ENCODE data around the gene CAPN12.

The CAPN12 gene

DNA sequence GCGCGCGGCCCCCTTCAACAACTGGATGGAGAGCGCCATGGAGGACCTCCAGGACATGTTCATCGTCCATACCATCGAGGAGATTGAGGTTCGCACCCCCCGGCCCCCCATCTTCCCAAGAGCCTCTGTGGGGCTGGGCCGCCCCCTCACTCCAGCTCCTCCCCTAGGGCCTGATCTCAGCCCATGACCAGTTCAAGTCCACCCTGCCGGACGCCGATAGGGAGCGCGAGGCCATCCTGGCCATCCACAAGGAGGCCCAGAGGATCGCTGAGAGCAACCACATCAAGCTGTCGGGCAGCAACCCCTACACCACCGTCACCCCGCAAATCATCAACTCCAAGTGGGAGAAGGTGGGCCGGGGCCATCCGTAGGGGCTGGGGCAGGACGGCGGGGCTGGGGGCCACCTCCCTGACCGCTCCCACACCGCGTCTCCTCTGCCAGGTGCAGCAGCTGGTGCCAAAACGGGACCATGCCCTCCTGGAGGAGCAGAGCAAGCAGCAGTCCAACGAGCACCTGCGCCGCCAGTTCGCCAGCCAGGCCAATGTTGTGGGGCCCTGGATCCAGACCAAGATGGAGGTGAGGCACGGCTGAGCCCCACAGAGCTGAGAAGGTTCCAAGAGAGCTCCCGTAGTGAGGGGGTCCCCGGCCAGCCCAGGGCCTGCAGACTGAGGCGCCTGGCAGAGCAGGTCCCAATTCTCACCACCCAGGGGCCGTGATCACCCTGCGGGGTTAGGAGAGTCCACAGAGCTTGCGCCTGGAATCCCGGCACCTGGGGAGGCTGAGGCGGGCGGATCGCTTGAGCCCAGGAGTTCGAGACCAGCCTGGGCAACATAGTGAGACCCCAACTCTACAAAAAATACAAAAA lies 20.1 kb downstream of the CAPN12 start:
- no peak for DNase-seq

DNA sequence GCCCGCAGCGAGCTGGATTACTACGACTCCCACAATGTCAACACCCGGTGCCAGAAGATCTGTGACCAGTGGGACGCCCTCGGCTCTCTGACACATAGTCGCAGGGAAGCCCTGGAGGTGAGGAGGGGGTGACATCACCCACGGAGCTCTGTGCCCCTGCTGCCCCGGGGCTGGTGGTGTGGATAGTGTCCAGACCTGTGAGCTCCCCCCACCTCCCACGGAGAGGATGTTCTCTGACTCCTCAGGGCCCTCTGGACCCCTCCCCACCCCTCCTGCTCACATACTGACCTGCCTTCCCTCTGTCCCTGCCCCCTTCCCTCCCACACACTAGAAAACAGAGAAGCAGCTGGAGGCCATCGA lies 20.7 kb downstream of the CAPN12 start:
- no peak for DNase-seq

DNA sequence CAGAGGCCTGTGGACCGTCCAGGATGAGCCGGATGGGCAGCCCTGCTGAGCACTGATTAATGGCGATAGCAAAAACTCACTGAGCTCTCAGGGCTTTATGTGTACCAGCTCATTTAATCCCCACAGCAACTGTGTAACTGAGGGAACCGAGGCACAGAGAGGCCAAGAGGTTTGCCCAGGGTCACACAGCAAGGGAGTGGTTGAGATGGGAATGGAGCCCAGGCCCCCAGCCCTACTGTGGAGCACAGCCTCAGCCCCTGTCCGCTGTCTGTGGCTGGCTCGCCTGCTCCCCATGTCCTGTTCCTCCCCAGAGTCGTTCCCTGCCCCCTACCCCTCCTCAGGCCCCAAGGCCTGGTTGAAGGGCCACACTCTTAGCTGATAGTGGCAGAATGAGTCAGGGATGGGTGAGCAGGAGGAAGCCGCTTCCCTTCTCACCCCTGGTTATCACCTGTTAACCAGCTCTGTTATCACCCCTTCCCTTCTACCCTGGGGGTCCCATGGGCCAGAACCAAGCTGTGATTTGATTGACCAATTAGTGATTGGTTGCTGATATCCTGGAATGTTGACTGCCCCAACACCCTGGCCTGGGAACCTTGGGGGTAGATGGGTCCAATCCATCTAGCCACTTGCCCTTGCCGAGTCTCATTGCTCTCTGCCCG lies 21.2 kb downstream of the CAPN12 start:
- DNase-seq, result no peak

DNA sequence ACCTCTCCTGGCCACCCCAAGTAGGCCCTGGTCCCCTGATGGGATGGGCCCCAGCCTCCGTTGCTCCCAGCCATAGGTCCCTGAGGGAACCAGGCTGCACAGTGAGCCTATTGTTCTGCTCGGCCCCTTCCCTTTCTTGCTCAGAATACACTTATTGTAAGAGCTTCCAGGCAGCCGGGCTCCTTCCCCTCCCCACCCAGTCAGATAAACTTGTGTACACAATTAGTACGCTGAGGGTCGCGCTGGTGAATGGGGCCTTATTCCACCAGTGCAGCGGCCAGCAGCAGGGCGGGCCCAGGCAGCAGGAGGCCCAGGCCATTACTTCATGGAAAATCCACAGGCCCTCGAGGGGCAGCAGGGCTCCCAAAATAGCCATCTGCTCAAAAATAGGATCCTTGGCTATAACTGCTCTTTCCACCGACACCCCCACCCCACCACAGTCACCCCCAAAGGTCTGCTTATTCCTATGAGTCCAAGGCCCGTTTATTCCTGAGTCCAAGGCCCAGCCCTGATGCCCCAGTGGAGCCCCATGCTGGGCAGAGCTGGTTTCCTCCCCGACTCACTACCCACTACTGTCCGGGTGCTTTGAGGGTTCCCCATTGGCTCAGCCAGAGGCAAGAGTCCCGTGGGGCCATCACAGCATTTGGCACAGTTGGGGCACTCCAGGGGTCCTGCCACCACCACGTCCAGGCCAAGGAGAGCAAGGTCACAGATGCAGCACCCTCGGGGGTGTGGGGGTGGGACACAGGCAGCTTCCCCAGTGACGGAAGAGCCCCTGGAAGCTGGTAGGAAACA lies 22.1 kb downstream of the CAPN12 start:
- no peak for DNase-seq

DNA sequence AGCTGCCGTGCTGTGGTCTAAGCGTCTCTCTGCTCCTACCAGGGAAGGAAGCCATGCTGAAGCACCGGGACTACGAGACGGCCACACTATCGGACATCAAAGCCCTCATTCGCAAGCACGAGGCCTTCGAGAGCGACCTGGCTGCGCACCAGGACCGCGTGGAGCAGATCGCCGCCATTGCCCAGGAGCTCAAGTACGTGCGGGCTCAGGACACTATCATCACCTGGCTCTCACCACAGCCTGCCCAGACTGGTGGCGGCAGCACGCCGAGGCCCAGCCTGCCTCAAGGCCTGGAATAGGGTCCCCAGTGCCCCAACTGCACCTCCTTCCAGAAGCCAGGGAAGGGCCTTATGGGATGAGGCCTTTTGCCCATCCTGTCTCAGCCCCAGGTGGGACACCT lies 22.8 kb downstream of the CAPN12 start:
- no peak for DNase-seq

DNA sequence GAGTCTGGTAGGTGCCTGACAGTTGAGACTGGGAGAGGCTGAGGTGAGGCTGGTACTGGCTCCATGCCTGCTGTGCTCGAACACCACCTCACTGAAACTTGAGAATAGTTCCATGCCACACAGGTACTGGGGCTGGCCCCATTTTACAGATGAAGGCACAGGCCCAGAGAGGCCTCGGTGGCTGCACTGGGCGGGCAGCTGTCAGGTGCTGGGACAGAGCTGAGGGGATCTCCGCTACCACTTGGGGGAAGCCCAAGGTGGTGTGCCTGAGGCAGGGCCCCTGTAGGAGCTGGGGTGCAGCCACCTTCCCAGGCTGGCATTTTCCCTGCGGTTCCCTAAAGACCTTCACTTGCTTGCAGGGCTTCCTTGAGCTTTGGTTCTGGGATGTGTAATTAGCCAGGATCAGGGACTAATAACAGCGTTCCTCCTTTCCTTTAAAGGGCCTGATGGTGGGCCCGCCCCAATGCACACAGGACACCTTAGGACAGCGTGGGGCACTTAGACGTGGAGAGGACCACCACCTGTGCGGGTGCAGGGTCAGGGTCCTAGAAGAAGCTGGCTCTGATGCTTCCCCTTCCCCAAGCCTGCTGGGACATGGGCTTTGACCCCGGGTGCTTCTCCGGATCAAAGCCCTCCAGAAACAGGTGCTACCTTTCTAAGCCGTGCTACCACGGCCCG lies 23.6 kb downstream of the CAPN12 start:
- DNase-seq, result no peak

DNA sequence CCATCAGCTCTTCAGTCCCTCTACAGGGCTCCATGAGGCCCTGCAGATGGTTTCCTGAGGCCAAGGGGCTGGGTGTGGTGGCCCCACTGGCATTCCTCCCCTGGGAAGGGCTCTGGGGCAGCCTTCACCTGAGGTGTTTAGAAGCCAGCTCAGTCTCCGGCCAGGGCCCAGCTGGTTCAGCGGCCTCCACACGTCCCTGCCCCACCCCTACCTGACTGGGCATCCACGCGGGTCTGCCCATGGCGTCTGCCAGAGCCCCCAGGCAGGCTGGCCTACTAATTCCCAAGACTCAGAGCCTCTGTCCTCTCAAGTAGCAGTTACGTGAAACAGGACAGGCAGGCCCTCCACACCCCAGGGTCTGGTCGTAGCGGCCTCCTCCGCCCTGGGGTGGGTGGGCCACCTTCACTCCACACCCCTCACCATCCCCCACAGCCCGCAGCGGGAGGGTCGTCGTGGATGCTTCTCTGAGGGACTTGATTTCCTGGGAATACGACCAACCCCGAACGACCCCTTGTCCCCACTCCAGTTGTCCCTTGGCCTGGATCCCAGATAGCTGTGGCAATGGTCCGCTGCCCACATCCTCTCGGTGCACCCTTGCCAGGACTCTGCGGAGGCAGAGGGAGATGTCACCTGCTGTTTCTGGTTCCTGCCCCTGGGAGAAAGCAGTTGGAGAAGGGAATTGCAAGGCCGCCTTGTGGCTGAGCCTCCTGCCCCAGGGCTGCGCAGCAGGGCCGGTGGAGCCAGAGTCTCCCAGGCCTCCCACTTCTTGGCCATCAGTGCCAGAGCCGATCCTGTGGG lies 24.3 kb downstream of the CAPN12 start:
- no peak for DNase-seq

DNA sequence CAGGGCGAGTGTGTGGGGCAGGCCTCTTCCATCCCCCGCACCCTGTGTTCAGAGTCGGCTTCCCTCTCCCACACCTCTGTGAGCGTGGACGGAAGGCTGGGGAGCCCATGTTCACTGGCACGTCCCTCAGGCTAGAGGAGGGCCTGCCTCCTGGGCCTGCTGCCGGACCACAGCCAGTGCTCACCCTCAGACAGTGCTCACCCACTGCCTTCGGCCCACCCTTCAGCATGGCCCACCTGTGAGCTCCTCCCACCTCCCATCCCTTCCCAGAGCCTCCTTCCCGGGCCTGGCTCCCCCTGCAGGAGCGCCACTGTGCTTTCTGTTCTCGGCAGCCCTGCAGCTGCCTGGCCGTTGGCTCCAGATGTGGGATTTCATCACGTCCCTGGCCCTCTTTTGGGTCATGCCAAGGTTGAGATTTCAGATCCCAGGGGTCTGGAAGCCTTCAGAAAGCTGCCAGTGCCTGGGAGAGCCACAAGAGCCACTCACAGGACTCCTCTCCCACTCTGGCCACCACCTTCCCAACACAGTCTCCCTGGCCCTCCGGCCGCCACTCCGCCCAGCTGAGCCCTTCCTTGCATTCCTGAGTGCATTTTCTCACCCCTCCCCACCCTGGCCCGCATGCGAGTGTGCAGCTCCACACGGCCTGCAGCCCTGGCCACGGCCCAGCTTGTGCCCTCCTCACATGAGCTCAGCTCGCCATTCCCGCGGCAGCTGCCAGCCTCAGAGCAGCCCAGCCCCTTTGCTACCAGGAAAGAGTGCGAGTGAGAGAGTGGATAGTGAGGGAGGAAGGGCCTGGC lies 25.3 kb downstream of the CAPN12 start:
- DNase-seq, result no peak

DNA sequence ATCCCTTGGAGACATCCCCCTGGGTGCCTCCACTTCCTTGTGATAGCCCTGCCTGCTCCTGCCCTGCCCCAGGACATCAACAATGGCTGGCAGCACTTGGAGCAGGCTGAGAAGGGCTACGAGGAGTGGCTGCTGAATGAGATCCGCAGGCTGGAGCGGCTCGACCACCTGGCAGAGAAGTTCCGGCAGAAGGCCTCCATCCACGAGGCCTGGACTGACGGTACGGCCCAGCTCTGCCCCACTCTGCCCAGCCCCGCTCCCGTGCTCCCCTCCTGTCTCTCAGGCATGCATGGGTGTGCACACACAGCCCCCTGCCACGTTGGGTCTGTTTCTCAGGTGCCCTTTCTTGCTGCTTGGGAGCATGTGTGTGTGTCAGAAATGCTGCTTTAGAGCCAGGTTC lies 26.4 kb downstream of the CAPN12 start:
- no peak for DNase-seq

DNA sequence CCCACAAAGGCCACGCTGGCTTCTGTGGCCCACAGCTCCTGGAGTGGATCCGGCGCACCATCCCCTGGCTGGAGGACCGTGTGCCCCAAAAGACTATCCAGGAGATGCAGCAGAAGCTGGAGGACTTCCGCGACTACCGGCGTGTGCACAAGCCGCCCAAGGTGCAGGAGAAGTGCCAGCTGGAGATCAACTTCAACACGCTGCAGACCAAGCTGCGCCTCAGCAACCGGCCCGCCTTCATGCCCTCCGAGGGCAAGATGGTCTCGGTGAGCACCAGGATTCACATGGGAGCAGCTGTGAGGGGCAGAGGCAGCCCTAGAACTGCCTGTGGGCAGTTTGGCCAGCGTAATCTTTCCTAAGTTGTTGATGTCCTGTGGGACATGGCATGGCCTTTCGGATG lies 27.2 kb downstream of the CAPN12 start:
- no peak for DNase-seq

DNA sequence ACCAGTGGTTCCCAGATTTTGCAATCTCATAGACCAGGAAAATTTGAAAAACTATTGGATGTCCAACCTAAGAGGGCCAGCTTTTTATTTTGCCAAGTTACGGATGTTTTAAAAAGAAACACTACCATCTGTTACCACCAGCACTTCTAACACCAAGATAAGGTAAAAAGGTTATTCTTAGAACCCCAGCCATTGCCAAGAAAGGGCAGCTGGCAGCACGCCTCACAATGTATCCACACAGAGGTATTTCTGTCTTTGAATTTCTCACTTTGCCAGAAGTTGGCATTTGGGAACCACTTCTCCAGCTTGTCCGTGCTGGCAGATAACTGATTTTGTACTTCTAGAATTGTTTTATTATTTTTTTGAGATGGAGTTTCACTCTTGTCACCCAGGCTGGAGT lies 28.7 kb downstream of the CAPN12 start:
- DNase-seq, result no peak

DNA sequence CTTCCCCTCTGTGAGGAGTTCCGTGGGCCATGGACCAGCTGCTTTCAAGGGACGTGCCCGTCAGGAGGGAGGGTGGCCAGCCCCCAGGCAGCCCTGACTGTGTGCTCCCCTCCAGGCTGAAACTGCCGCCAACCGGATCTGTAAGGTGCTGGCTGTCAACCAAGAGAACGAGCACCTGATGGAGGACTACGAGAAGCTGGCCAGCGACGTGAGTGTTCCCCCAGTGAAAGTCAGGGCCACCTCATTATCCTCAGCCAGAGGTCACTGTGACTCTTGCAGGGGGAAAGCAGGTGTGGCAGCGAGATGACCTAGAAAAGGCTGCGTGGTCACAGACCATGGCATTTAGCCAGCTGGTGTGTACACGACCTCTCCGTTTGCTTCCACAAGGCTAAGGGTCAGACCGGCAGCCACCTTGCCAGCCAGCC lies 29.9 kb downstream of the CAPN12 start:
- no peak for DNase-seq

DNA sequence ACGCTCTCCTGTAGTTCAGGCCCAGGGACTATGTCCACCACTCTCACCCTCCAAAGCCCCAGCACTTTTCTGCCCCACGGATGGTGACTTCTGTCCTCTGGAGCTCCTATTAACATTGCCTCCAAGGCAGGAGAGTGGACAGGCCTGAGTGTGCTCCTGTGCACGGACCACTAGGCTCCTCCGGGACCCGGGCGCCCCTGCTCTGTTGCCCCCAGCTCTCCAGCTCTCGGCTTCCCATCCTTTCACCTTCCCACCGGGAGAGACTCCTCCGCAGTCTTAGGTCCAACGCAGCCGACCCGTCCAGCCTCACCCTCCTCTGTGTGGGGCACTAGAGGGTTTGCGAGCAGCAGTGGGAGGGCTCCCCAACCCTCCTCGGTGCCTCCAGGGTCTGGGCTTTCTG lies 30.4 kb downstream of the CAPN12 start:
- DNase-seq, result no peak

DNA sequence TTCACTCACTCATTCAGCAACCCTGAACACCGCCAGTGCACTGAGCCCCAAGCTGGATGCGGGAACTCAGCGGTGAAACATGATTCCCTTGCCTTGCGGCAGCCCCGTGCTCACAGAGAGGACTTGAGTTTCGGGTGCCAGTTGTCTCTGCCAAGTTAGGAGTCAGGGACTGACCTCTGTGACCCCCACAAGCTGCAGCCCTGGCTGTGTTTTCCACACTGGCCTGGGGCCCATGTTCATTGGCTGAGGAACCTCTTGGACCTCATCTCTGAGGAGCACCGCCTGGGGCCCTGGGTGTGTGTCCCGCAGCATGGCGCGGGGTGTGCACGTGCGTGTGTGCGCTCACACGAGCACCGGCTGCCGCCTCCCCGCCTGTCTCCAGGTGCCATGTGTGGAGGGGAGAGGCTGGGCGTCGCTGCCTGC lies 31.0 kb downstream of the CAPN12 start:
- DNase-seq, result no peak

DNA sequence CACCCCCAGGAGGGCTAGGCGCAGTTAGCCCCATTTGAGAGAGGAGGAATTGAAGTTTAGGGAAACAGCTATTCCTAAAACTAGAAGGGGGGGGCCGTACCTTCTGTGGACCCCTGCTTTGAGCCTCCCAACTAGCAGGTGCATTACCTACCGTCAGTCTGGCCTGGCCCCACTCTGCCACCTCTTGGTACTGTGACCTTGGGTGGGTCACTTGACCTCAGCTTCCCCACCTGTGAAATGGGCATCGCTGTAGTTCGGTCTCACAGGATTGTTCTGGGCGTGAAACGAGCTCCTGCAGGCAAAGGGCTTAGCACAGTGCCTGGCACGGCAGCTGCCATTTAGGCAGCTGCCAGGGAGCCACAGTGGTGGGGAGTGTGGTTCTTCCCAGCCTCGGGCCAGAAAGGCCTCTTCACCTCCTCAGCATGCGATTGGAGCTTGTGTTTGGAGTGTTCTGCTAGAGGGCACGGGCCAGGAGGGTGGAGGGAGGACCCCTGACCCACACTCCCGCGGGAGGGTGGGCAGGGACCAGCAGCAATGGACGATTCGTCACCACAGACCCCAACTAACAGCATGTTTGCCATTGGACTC lies 32.0 kb downstream of the CAPN12 start:
- DNase-seq, result no peak

DNA sequence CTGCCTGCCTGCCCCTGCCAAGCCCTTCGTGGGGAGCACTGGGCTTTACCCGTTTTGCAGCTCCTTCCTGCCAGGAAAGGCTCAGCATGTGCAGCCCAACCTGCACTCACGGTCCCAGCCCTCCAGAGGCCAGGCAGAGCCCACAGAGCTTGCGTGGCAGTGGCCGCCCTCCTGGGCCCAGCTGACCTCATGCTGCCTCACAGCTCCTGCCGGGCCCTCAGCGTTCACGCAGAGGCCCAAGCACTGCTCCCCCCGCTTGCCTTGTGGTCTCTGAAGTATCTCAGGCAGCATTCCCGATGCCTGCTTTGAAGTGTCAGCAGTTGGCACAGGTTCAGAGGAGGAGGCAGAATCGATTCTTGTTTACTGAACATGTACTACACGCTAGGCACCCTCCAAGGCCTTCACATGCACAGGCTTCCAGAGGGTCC lies 32.5 kb downstream of the CAPN12 start:
- DNase-seq, result no peak

DNA sequence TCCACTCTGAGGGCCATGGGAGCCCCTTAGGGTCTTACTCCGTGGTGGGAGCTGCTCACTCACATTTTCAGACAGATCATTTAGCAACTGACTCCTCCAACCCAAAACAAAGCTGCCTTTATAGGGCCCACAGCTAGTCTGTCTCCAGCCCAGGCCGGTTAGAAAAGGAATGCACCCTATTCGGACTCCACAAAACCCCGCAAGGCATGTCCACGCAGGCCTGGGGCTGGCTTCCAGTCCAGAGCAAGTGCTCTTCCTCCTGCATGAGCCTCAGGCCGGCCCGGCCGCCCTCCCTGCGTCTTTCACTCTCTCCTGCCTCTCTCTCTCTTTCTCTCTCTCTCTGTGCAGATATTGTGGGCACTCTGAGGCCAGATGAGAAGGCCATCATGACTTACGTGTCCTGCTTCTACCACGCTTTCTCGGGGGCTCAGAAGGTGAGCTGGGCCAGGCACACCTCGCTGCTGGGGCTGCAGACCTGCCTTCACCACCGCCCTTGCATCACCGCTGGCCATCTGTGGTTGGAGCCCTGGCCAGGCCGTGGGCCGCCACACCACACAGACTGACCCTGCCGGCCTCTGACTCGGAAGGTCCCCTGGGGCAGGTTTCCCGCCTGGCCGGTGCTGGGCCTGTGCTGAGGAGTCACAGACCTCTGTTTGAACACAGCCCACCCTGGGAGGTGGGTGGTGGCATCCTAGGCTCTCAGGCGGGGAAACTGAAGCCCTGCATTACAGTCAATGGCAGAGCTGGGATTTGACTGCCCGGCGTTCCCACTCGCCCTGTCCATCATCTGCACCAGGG lies 33.1 kb downstream of the CAPN12 start:
- DNase-seq, result no peak

DNA sequence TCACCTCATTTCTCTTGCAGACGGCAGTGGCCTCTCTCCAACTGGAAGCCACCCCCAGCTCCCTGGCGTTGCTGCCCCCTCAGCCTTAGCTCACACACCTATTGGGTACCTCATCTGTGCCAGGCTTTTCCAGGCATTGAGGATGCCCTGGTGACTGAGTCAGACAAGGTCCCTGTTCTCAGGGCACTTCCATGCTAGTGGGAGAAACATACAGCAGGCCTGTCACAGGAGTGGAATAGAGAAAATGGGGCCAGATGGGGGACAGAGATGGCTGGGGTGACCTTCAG lies 33.9 kb downstream of the CAPN12 start:
- DNase-seq, result no peak

DNA sequence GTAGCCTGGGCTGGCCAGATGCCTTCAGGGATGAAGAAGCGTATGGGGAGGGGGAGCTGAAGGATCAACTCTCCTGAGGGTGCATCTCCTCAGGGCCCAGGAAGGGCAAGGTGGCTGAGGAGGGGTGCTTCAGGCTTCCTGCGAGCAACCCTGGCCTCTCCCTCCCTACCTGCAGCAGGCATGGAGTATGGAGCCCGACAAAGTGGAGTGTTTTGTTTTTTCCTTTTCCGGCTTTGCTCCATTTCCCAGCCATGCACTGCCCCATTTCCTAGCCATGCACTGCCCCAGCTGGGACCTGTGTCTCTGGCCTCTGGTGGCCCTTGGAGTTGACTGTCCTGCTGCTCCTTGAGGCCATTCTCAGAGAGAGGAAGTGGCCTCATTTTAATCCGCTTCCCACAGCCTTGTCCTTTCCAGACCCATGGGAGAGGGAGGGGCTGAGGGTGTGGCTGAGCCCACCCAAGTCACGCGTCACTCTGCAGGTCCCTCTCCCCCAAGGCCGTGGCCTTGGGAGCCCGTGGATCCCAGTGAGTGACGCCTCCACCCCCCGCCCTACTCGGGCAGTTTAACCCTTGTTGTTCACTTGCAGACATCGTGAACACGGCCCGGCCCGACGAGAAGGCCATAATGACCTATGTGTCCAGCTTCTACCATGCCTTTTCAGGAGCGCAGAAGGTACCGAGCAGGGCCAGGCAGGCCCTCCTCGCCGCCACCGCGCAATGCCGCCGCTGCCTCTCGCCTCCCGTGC lies 34.4 kb downstream of the CAPN12 start:
- DNase-seq, result no peak

DNA sequence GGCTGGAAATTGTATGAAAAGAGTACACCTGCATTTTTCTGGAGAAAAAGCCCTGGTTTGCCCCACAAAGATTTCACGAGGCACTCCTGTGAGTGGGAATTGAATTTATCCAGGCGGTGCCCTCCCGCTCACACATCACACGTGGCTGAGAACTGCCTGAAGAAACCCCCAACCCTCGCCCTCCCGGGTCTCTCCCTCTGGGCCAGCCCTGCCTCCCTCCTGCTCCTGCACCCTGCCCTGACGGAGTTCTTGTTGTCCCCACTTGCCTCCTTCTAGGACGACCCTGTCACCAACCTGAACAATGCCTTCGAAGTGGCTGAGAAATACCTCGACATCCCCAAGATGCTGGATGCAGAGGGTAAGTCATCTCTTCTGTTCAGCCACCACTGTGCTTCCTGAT lies 35.2 kb downstream of the CAPN12 start:
- no peak for DNase-seq
